GM19099 (cell line): ENCODE data around the gene PLA2G4E.

Experiments
- POLR2A ChIP-seq: IDR thresholded peaks from 3 replicates; pipeline ENCODE4 v1.6.1; 2011; ENCODE audit warnings: low read depth; ENCODE audit not compliant: insufficient read length; ENCODE audit errors: extremely low read depth

PLA2G4E gene

GRCh38 chr15:41955807-41956525 is 64.9 kb downstream of the PLA2G4E start:
- TF ChIP-seq POLR2A: no peak

DNA sequence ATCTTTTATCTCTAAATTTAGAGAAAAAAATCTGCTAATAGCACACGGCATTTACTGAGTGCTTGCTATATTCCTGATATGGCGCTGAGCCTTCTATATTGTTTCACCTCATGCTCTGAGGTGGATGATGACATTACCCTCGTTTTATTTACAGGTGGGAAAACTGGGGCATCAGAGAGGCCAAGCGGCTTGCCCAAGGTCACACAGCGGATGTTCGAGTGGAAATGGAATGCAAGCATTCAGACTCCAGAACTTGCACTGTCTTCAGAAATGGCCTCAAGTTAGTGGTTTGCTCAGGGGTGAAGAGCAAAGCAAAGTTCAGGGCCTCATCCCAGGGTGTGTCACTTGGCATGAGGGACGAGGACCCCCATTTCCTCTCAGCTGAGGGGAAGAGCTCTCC is 65.7 kb downstream of the PLA2G4E start:
- TF ChIP-seq POLR2A: no peak

DNA sequence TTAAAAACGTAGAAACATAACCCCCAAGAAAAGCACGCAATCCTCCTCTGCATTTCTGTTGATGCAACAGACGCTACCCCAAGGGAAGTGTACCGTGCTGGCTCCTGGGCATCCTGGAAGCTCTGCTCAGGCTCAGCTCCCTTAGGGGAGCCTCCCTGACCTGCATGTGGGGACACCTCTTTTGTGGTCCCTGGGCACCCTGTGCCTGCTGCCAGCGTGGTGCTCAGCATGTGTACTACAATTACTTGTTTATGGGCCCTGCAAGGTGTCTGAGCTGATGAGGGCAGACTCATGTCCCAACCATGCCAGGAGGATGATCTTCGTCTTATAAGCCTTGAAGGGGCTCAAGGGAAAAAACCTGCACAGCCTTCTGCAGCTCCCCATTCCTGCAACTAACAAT is 66.8 kb downstream of the PLA2G4E start:
- TF ChIP-seq POLR2A: no peak

DNA sequence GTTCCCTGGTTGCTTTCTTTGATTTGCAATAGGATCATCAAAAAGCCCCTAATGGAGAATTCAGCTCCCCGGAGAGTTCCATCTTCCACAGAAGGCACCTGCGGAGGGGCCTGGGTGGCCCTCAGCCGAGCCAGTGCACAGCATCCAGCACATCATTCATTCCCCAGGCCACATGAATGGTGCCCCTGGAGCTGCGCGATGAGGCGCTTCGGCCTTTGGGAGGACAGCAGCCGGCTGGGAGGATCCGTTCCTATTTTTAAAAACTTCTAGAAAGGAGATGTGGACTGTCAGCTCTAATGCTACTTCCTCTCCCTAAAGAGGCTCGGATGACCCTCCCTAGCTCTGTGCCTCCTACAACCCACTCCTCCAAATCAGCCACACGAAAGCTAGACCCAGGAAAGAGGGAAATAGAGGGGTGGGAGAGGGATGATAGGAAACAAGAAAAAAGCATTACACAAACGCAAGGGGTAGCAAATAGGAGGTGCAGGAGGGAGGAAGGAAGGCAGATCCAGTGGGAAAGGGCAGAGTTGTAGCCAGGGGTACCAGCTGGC is 68.8 kb downstream of the PLA2G4E start:
- TF ChIP-seq POLR2A: no peak

DNA sequence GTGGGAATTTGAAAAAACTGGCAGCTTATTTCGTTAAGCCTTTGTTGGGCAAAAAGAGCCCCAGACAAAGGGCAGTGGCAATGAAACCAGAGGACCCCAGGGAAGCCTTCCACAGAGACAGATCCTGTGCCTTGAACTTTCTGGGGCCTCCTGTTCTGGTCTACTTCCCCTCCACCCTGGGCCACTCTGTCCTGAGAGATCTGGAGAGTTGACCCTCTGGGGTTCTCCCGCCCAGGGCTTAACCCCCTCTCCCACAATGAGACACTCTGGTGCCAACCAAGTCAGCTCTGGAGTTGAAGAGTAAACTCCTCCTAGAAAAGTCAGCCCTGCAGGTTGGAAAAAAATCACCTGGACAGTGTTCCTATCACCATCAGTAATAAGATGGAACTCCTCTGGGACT is 69.3 kb downstream of the PLA2G4E start:
- TF ChIP-seq POLR2A: no peak

DNA sequence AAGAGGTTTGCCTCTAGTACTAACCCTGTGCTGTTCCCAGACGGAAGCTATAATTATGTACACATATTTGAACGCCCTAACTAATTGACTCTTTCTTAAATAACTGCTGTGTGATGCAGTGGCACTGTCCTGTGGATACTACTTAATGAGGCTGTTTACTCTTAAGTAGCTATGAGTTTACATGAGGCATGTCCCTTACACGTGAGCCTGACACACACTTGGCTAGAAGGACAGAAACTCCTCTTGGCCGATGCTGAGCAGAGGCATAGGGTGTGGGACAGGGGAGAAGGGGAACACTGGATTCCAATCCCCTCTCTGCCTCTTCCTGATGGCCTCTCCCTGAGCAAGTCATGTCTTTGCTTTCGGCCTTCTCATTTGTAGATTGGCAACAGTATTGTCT is 70.4 kb downstream of the PLA2G4E start:
- no peak for TF ChIP-seq POLR2A

DNA sequence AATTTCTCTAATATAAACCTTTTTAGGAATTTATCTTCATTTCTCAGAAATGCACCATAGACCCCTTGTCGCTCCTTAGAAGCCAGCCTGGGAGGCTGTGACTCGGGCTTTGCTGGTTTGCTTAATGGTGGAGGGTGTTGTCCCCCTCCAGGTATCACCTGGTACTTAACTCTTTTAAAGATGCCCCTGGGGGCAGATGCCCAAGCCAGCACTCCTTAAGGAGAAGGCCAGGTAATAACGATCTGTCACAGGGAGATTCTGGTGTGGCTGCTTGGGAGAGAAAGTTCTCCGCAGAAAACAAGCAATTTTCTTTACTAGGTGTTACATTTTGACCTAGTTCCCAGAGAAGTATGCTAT is 70.7 kb downstream of the PLA2G4E start:
- no peak for TF ChIP-seq POLR2A

DNA sequence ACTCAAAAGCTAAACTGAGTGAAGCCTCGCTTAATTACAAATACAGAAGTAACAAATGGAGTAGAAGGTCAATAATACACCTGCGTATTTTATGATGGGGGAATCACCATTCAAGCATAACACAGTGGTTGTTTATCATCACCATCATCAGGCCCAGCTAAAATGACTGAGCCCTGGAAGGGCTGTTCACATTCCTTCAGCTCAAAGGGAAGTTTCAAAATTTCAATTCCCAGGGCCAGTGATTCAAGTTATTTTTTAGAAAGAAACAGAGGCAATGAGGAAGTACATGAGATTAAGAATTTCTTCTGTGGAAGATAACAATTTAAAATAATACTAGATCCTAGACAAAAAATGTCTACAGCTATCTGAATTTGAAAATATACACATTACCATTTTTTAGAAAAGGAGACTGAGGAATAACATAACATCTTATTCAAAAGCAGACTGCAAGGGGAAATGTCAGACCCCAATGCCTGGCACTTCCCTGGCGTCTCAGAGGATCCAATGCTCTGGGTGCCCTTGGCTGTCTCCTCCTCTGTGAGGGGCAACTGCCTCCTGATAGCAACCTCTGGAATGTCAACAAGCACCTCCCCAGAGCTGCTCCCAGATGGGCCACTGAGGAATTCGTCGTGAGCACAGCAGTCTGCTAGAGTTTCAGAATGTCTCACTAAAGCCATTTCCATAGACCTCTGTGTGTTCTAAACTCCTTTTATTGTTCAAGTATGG is 71.3 kb downstream of the PLA2G4E start:
- no peak for TF ChIP-seq POLR2A

- TF ChIP-seq POLR2A: no peak
These were observed 72.4 kb downstream of the PLA2G4E start for GRCh38 chr15:41948490-41948889.

GRCh38 chr15:41946970-41947369 is 73.9 kb downstream of the PLA2G4E start:
- no peak for TF ChIP-seq POLR2A

- no peak for TF ChIP-seq POLR2A
These were observed 75.1 kb downstream of the PLA2G4E start for GRCh38 chr15:41945731-41946130.

DNA sequence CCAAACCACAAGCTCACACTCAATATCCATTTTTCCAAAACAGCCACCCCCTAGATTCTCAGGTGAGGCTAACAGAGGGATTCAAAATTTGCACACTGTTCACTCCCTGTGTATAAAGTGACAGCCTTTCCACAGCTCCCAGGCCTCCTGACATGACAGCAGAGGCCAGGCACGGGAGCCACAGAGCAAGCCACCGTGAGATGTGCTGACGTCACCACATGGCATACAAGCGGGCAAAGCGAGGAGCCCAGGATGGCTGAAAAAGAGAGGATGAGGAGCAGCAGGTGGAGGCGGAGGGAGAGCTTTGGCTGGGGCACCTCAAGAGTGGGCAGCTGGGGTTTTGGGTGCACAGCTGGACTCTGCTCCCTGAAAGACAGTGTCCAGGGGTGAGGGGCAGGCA is 75.6 kb downstream of the PLA2G4E start:
- TF ChIP-seq POLR2A: no peak

DNA sequence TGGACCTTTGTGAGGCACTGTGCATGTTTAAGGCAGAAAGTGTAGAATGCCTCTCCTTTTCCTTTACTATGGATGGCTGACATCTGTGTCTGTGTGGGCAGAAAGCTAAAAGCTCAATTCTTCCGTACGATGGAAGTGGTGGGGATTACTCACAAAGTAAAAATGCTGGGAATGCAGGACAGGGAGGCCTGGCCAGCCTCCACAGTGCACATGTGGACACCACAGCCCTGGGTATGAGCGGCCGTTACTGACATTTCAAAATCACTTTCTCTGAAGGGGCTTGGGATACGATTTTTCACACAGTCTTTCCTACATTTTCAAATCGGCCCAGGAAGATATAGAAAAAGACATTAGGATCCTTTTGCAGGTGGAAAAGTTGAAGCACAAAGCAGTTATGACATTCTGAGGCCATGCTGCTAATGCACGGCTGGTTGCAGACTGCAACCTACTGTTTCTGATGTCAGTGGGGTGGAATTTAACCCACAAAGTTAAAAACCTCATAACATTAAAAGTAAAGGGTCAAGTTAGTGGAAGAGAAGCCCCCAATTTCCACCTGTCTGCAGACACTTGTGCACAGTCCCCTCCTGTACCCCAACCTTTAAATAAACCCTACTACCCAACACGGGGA is 76.4 kb downstream of the PLA2G4E start:
- TF ChIP-seq POLR2A: no peak

DNA sequence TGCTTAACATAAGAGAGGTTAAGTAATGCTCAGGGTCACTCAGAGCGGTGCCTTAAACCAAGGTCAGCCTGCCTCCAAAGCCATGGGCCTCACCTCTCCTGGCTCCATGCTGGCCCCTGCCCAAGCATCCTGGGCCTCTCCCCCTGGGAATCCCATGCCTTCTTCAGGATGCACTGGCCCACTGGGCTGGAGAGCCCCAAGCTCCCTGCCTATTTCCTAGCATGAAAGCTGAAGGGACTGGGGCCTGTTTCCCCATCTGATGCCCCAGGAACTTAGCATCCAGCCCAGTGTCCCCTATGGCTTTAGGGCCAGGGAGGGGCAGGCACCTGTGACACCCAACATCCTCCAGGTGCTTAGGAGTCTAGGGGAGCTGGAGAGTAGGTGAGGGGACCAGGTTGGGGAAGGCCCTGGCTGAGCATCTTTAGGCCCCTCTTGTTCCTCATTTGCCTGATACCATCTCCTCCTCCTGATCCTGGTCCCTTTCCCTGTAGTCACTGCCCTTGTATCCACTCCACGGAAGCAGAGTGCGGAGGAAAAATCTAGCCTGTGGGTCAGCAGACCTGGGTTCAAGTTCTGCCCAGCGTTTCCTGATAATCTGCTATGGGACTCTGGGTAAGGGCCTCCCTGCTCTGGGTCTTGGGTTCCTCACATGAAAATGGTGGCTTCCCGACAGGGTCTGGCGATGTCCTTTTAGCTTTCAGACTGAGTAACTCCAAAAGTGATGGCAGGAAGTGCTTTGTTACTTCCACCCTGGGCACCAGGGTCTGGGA is 77.1 kb downstream of the PLA2G4E start:
- TF ChIP-seq POLR2A: no peak

DNA sequence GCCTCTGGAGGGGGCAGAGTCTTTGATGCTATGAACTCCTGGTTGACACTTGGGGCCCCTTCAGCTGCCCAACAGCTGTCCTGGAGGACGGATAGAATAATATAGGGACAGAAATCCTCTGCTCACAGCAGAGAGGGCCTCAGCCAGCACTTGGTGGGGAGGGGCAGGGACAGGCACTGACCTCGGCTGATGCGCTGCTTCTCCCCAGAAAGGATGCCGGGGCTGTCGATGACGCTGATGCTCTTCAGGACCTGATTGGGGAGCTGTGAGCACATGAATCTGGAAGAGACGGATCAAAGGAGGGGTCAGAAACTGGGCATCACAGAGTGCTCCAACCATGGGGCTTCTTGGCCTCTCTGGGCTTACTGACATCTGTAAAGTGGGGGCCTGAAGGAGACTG is 78.0 kb downstream of the PLA2G4E start:
- TF ChIP-seq POLR2A: no peak
